T47D (cell line): Measurements from ENCODE around the gene APC2.
"Not testable (repeated sequence)": the region's sequence is repeated elsewhere in the genome, so short reads cannot be mapped to it uniquely, and the experiment has no call there.

Experiments
- DNase-seq, 2 experiments: peaks; one replicate each; pipeline versions ENCODE4 v3.0.0 to v3.0.0-alpha.2; 2011 to 2012; ENCODE audit warnings: low read depth in 1 of 2, low spot score in 1 of 2
- JUND ChIP-seq: IDR thresholded peaks from 2 replicates; pipeline ENCODE4 v1.6.1; 2012; ENCODE audit warnings: low read depth
- in situ Hi-C: cut with HindIII; loops from 2 replicates; pipeline ENCODE4 v1.10.0; 2016; ENCODE audit warnings: low sequenced_read_pairs, low pct_unique_long_range_greater_than_20kb

APC2 gene

GRCh38 chr19:1410136-1410786, 39.7 kb upstream of the APC2 start:
- DNase-seq: no peak
- in situ Hi-C loops: no loop called here
- TF ChIP-seq JUND: no peak

- no peak for TF ChIP-seq JUND
- no peak for DNase-seq
- in situ Hi-C loops: no loop called here
Measured at GRCh38 chr19:1410789-1411188, 39.1 kb upstream of the APC2 start.

- in situ Hi-C loops: no loop called here
- DNase-seq: peak in 1 of 2 experiments; percentile 55
- TF ChIP-seq JUND: no peak
Measured at GRCh38 chr19:1411255-1412191, 38.4 kb upstream of the APC2 start.

DNA sequence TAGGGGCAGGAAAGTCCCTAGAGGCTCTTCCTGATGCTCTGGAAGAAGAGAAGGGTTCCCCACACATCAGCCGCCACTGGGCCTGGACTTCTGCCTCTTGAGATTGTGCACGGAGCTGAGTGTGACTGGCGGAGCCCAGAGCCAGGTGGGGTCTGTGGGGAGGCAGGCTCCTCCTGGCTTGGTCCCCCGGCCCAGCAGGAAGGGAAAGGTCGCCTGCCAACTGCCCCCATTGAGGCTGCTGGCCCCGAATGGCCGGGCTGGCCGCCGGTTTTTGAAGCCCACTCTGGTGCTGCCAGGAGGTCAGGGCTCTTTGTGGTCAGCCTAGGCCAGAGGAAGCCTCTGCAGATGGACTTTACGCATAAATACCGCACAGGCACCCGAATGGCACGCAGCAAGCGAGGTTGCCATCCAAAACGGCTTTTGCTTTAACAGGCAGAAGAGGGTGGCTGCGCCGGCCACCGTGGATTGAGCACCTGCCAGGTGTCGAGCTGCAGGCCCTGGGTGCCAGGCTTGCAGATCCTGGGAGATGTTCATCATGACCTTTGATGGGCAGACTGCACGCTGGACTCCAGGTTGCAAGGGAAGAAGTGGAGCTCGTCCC, 37.5 kb upstream of the APC2 start:
- no peak for TF ChIP-seq JUND
- DNase-seq: no peak
- in situ Hi-C loops: no loop called here

DNA sequence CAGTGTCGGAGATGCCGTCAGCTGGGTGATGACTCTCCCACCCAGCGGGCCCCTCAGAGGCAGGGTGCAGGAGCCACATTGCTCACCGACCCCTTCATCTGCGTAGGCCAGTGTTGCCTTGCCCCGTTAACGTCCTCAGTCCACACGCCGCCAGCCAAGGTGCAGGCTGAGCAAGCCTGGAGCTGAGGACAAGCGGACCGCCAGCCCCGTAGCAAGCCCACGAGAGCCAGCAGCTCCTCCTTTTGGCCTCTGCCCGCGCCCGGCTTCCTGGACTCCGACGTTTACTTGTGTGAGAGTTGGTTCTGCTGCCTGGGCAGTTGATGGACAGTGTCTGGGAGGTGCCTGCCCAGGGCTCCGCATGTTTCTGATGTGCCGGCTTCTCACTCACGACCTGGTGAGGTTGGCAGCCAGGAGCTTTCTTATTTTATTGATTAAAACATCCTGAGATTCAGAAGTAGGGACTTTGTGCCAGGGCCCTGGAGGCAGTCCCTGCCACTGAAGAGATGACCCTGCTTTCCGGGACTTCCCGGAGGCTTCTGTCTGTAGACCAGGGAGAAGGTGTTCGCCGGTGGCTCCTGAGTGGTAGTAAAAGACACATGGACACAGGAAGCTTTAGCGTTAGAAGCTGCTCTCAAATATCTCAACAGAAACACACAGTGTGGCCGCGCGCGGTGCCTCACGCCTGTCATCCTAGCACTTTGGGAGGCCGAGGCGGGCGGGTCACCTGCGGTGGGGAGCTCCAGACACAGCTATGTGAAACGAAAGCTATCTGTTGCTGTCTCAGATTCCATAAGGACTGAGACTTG, 36.7 kb upstream of the APC2 start:
- no peak for DNase-seq

DNA sequence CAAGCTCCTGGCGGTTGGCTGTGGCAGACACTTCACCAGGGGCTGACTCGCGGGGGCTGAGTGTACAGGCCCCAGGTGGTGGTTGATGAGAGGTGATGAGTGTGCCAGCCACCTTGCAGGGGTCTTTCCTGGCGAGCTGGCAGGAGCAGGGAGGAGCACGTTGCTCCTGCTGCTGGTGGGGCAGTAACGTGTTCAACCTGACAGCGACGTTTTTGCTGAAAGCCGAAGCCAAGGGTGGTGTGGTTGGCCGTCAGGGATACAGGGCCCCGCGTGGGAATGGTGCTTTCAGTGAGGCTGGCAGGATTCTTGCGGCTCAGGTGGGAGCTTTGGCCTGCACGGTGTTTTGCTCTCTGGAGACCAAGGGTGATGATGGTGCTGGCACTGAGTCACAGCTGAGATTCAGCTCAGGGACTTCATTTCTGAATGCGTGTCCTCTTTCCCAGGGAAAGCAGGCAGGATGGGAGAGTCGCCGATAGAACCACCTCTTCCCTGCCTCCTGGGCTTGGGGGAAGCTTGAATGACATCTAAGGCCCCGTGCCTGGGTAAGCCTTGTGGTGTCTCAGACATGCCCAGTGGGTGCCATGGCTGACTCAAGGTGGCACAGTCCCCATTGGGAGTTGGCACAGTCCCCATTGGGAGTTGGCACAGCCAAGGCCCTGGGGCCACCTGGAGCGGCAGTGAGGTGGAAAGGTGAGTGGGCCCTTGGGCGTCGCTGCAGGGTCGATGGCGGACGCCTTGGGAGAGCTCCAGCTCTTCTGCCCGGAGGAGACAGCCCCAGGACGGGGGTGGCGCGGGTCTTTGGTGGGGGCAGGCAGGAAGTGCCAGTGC, 33.7 kb upstream of the APC2 start:
- in situ Hi-C loops: no loop called here
- DNase-seq: no peak

More for the DNA sequence above, 36.7 kb upstream of the APC2 start:
- TF ChIP-seq JUND: no peak
- in situ Hi-C loops: no loop called here

GRCh38 chr19:1417145-1417544, 32.8 kb upstream of the APC2 start:
- in situ Hi-C loops: no loop called here
- DNase-seq: no peak
- no peak for TF ChIP-seq JUND

More for the DNA sequence above, 33.7 kb upstream of the APC2 start:
- TF ChIP-seq JUND: no peak

DNA sequence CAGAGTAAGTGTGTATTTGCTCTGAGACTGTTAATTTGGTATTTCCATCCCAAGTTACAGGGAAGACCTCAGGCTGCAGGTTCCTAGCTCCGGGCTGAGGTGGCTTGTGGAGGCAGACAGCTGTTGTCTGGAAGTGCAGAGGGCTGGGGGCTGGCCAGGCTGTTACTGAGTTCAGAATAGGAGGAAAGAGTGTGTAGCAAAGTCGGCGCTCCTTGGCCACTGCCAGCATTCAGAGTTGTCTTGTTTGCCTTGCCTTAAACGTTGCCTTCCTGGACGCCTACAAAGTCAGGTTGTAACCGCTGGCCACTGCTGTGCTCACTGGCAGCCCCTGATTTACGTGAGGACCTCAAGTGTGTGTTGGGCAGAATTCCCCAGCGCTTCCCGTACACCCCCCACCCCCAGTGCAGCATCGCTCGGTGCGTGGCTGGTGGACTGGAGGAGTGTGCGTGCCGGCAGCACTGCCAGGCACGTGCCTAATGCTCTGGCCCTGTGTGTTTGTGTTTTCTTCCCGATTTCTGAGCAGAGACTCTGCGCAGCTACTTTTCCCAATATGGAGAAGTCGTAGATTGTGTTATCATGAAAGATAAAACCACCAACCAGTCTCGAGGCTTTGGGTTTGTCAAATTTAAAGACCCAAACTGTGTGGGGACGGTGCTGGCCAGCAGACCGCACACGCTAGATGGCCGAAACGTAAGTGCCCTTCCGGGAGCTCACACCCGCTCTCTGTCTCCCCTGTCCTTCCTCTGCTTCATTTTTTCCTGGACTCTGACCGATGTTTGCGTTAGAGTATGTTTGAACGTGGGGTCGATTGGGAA, 32.0 kb upstream of the APC2 start:
- no peak for TF ChIP-seq JUND
- no peak for DNase-seq
- in situ Hi-C loops: no loop called here

DNA sequence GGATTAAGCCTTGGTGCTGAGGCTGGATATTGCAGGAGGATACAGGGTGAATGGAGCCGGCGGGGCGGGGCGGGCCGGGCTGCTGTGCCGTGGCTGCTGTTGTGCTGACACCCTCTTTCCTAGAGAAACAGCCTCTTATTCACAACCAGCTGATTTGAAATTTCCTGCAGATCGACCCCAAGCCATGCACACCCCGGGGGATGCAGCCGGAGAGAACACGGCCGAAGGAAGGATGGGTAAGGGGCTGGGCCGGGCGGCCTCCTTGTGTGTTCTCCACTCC, 31.5 kb upstream of the APC2 start:
- in situ Hi-C loops: no loop called here
- no peak for TF ChIP-seq JUND
- DNase-seq: no peak

DNA sequence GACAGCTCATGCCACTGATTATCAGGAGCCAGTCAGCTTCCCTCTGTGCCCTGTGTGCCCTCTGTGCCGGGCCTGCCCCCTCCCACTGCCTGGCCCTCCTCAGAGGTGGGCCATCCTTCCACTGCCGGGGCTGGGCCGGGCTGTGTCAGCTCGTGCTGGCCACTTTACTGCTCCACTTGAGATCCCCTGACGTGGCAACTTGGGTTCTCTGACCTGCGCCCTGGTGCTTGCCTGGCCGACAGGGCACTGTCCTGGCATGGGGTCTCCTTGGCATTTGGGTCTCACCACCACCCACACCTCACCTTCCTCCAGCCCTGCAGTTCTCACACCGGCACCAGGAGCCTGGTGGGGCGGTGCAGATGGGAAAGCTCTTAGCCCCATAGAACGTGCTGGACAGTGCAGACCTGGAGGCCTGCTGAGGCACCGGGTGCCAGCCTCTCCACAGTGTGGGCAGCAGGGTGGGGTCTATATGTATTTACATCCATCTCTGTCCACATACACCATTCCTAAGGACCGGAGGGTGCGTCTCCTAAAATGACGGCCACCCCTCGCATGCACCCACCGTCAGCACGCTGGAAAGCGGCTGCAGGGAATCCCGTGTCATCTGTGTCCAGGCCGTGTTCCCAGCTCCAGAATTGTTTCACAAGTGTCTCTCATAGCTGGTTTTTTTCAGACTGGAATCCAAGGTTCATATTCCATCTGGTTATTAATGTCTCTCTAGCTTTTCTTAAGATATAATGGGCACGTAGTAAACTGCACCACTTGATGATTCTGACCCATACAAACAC, 30.8 kb upstream of the APC2 start:
- no peak for DNase-seq
- TF ChIP-seq JUND: no peak
- in situ Hi-C loops: no loop called here

- in situ Hi-C loops, DNase-seq: not testable (repeated sequence)
Measured at GRCh38 chr19:1420085-1420484, 29.8 kb upstream of the APC2 start.
